ENCODE results near the gene NAV3.

NAV3 gene

GRCh38 chr12:78062786-78063185 lies 232.1 kb downstream of the NAV3 start:
- CTCF ChIA-PET, result interaction anchor here (1.2 to 1.4 kb wide), 2 partner anchors 12 to 16 kb away, joined by 3 to 4 read pairs; no protein-coding TSS in a partner anchor
- POLR2A ChIA-PET, result no interaction called here
- H3K4me3 ChIP-seq (ENCODE audit: low read depth, low read length), result no peak overlapping the region
- DNase-seq (ENCODE audit: low read depth, low spot score), result no peak
- TF ChIP-seq CTCF (IDR thresholded peaks at IDR 0.05; ENCODE audit: insufficient read depth, low read length, missing control alignments), result no peak

- ChIA-PET POLR2A (no interaction called here), CTCF (no interaction called here)
- no peak for DNase-seq (ENCODE audit: low read depth, low spot score)
- H3K4me3 ChIP-seq (ENCODE audit: low read depth, low read length), result no peak overlapping the region
- TF ChIP-seq CTCF (IDR thresholded peaks at IDR 0.05; ENCODE audit: insufficient read depth, low read length, missing control alignments), result no peak
These were observed 251.1 kb downstream of the NAV3 start for GRCh38 chr12:78081590-78082314.

GRCh38 chr12:78085542-78086182 lies 255.0 kb downstream of the NAV3 start:
- TF ChIP-seq CTCF (IDR thresholded peaks at IDR 0.05; ENCODE audit: insufficient read depth, low read length, missing control alignments), result no peak
- no peak overlapping the region for H3K4me3 ChIP-seq (ENCODE audit: low read depth, low read length)
- CTCF ChIA-PET, result interaction anchor here (0.9 kb wide), 1 partner anchor 10 kb away, joined by 3 read pairs; no protein-coding TSS in a partner anchor

GRCh38 chr12:78086553-78087362 lies 256.1 kb downstream of the NAV3 start:
- ChIA-PET POLR2A (no interaction called here), CTCF (interaction anchor here (1.7 kb wide), 1 partner anchor 11 kb away, joined by 4 read pairs; no protein-coding TSS in a partner anchor)
- TF ChIP-seq CTCF (IDR thresholded peaks at IDR 0.05; ENCODE audit: insufficient read depth, low read length, missing control alignments), result no peak
- no peak for DNase-seq (ENCODE audit: low read depth, low spot score)
- no peak overlapping the region for H3K4me3 ChIP-seq (ENCODE audit: low read depth, low read length)

More at GRCh38 chr12:78085542-78086182, 255.0 kb downstream of the NAV3 start:
- POLR2A ChIA-PET, result no interaction called here
- DNase-seq (ENCODE audit: low read depth, low spot score), result no peak

GRCh38 chr12:78087363-78087675 lies 256.6 kb downstream of the NAV3 start:
- DNase-seq (ENCODE audit: low read depth, low spot score), result no peak
- no peak for TF ChIP-seq CTCF (IDR thresholded peaks at IDR 0.05; ENCODE audit: insufficient read depth, low read length, missing control alignments)
- CTCF ChIA-PET, result interaction anchor here (1.7 kb wide), 1 partner anchor 10 kb away, joined by 4 read pairs; no protein-coding TSS in a partner anchor
- POLR2A ChIA-PET, result no interaction called here
- no peak overlapping the region for H3K4me3 ChIP-seq (ENCODE audit: low read depth, low read length)

GRCh38 chr12:78088391-78088832 lies 257.7 kb downstream of the NAV3 start:
- no peak overlapping the region for H3K4me3 ChIP-seq (ENCODE audit: low read depth, low read length)
- ChIA-PET CTCF (no interaction called here), POLR2A (no interaction called here)
- DNase-seq (ENCODE audit: low read depth, low spot score), result no peak
- TF ChIP-seq CTCF (IDR thresholded peaks at IDR 0.05; ENCODE audit: insufficient read depth, low read length, missing control alignments), result no peak
